K562 (cell line): ENCODE measurements around the gene HOGA1. TPM values are rescaled to one million over a fixed set of nuclear protein-coding genes. Genes with fewer than 3 reads are reported as not detected.
A peak's percentile ranks its signal among the peaks of the same experiment; 100 is the strongest.

ENCODE experiments used
- ATAC-seq: fragments of 200-7000 bp; cut with Tn5 transposase; 3 replicates; pipeline ENCODE4 v1.9.1; 2020; ENCODE audit warnings: moderate library complexity
- BruUV-seq: library from RNA; stranded (reverse); fragments of 400-500 nt; replicated peaks from 2 replicates; lab custom pipeline; 2021; lab: Mats Ljungman, UMichigan
- CTCF ChIA-PET: fragments of 300-600 bp; formaldehyde crosslinking; extraction: SDS; loops from one replicate; lab custom pipeline; 2021; ENCODE audit warnings: low intra/inter-chr PET ratio; lab: Yijun Ruan, JAX
- POLR2A ChIA-PET: fragments of 300-600, 350-650 bp; sonication (Branson Sonifier 250); formaldehyde crosslinking; extraction: SDS; loops from one replicate; lab custom pipeline; 2021; ENCODE audit warnings: antibody characterized with exemption, inconsistent platforms; lab: Yijun Ruan, JAX
- DNase-seq, 4 experiments: peaks; one replicate each; pipeline versions ENCODE4 v3.0.0 to v3.0.0-alpha.2; 2011 to 2018; ENCODE audit warnings: low spot score in 3 of 4, mixed read lengths in 3 of 4; ENCODE audit errors: extremely low read depth in 1 of 4
- FAIRE-seq: peaks from 2 replicates; lab custom pipeline; 2011; peaks lifted over from hg19 to GRCh38; lab: Jason Lieb, UNC
- H2AFZ ChIP-seq: 2 replicates; pipeline ENCODE4 v1.6.0; 2011; ENCODE audit warnings: low read depth, low read length, control low read depth, inconsistent platforms
- H3K27ac ChIP-seq: fragments of 200-600 bp; 3 replicates; pipeline ENCODE4 v1.8.0; 2011; ENCODE audit warnings: low read depth, mild to moderate bottlenecking, control low read depth, inconsistent platforms, low read length, moderate library complexity, mixed read lengths; ENCODE audit errors: extremely low read depth
- H3K27me3 ChIP-seq, 2 experiments: fragments of 300-600 bp in 1 of 2; 2 replicates in 1 of 2; 3 replicates in 1 of 2; pipeline versions ENCODE4 v1.6.0 to v1.8.0; 2011; ENCODE audit warnings: inconsistent platforms in 2 of 2, low read length in 2 of 2, mild to moderate bottlenecking in 1 of 2, mixed read lengths in 1 of 2, moderate library complexity in 1 of 2; ENCODE audit not compliant: control insufficient read depth in 2 of 2, insufficient read depth in 2 of 2
- H3K36me3 ChIP-seq: fragments of 300-600 bp; 3 replicates; pipeline ENCODE4 v1.8.0; 2011; ENCODE audit warnings: mild to moderate bottlenecking, low read length, inconsistent platforms; ENCODE audit not compliant: control insufficient read depth, insufficient read depth
- H3K4me1 ChIP-seq, 2 experiments: fragments of 200-600 bp in 1 of 2; replicated peaks in 1 of 2; 2 replicates in 1 of 2; 3 replicates in 1 of 2; pipeline versions ENCODE4 v1.5.1 to v1.8.0; 2011; ENCODE audit warnings: inconsistent platforms in 2 of 2, low read length in 2 of 2, mild to moderate bottlenecking in 1 of 2, mixed read lengths in 1 of 2, moderate library complexity in 1 of 2; ENCODE audit not compliant: control insufficient read depth in 2 of 2, insufficient read depth in 2 of 2
- H3K4me2 ChIP-seq: 2 replicates; pipeline ENCODE4 v1.6.1; 2011; ENCODE audit warnings: low read length, control low read depth, inconsistent platforms, mixed read lengths; ENCODE audit not compliant: insufficient read depth
- H3K4me3 ChIP-seq: fragments of 200-600 bp; sonication (generic), shearing (Covaris generic); 2 replicates; pipeline ENCODE4 v1.5.1; 2016; ENCODE audit warnings: control low read depth, inconsistent platforms
- H3K79me2 ChIP-seq: fragments of 200-600 bp; 3 replicates; pipeline ENCODE4 v1.8.0; 2011; ENCODE audit warnings: low read length, inconsistent platforms; ENCODE audit not compliant: control insufficient read depth, insufficient read depth
- H3K9ac ChIP-seq, 2 experiments: 2 replicates each; pipeline versions ENCODE4 v1.6.0 to v1.6.1; 2011; ENCODE audit warnings: low read depth in 2 of 2, low read length in 2 of 2, control low read depth in 1 of 2, inconsistent platforms in 1 of 2, mild to moderate bottlenecking in 1 of 2, mixed read lengths in 1 of 2; ENCODE audit not compliant: insufficient read depth in 1 of 2
- H3K9me1 ChIP-seq: one replicate; pipeline ENCODE4 v1.6.0; 2011; ENCODE audit warnings: inconsistent platforms, mild to moderate bottlenecking, low read length, moderate library complexity; ENCODE audit not compliant: control insufficient read depth, insufficient read depth
- H3K9me3 ChIP-seq: replicated peaks from 2 replicates; pipeline ENCODE4 v1.5.1; 2011; ENCODE audit warnings: low read depth, low read length, inconsistent platforms; ENCODE audit not compliant: control insufficient read depth, insufficient read depth
- H4K20me1 ChIP-seq: replicated peaks from 2 replicates; pipeline ENCODE4 v1.6.1; 2011; ENCODE audit warnings: low read length, inconsistent platforms, mixed read lengths; ENCODE audit not compliant: control insufficient read depth, insufficient read depth
- L3MBTL2 ChIP-seq: fragments of 450-650 bp; IDR thresholded peaks from 2 replicates; pipeline ENCODE4 v1.6.1; 2016; ENCODE audit warnings: mild to moderate bottlenecking, moderate library complexity
- MAZ ChIP-seq, 2 experiments: fragments of 450-650 bp in 1 of 2; sonication (generic) in 1 of 2; formaldehyde crosslinking; IDR thresholded peaks in 1 of 2; conservative IDR thresholded peaks in 1 of 2; 2 replicates each; pipeline versions ENCODE4 v1.4.0 to v1.5.0; 2020; ENCODE audit warnings: mild to moderate bottlenecking in 1 of 2, missing genetic modification reagents in 1 of 2
- PCBP2 ChIP-seq: fragments of 200-400 bp; formaldehyde crosslinking; IDR thresholded peaks from 2 replicates; pipeline ENCODE4 v1.6.1; 2018; ENCODE audit warnings: low read length, low read depth, mild to moderate bottlenecking, moderate library complexity; ENCODE audit not compliant: poor library complexity, severe bottlenecking
- PHF8 ChIP-seq: fragments of 200-600 bp; sonication (generic); IDR thresholded peaks from 2 replicates; pipeline ENCODE4 v1.6.1; 2012; ENCODE audit warnings: mixed run types, mild to moderate bottlenecking, inconsistent platforms, low read length, moderate library complexity, borderline replicate concordance
- SAFB ChIP-seq: fragments of 200-400 bp; formaldehyde crosslinking; IDR thresholded peaks from 2 replicates; pipeline ENCODE4 v1.6.1; 2017; ENCODE audit warnings: low read depth, low read length, borderline replicate concordance
- TSC22D4 ChIP-seq: fragments of 450-650 bp; IDR thresholded peaks from 2 replicates; pipeline ENCODE4 v1.6.1; 2016; ENCODE audit warnings: missing genetic modification characterization, missing biosample characterization, control low read depth
- USF1 ChIP-seq: sonication (generic); formaldehyde crosslinking; IDR thresholded peaks from 2 replicates; pipeline ENCODE4 v1.9.0; 2022; ENCODE audit warnings: mild to moderate bottlenecking, missing genetic modification reagents
- ZBTB17 ChIP-seq: fragments of 450-650 bp; formaldehyde crosslinking; IDR thresholded peaks from 2 replicates; pipeline ENCODE4 v1.4.0; 2020; ENCODE audit warnings: mild to moderate bottlenecking
- WGBS: fragments of 100-300 bp; shearing (Covaris generic); methylation state at CpG from one replicate; pipeline ENCODE4 v1.1.6; 2016; ENCODE audit warnings: low coverage, mixed read lengths; ENCODE audit not compliant: insufficient coverage; ENCODE audit errors: missing lambda C conversion rate; 5-methylcytosine and 5-hydroxymethylcytosine counted together
- in situ Hi-C: fragments of 300-500 bp; cut with MboI; formaldehyde crosslinking; loops from 4 replicates; pipeline ENCODE4 v1.15.0; 2018; ENCODE audit warnings: inconsistent platforms, mixed read lengths
- intact Hi-C: fragments of 100-400 bp; cut with micrococcal nuclease; formaldehyde crosslinking; loops from 2 replicates; pipeline ENCODE4 v1.14.2; 2022
- polyA plus RNA-seq, 8 experiments: library from polyadenylated mRNA; depleted of rRNA in 4 of 8; stranded (reverse) in 5 of 8; unstranded in 3 of 8; fragments of >200 nt; fragmentation: Nextera tagmentation in 2 of 8; fragmentation: Illumina TruSeq in 1 of 8; extraction: Ambion mirVana in 2 of 8; extraction: Trizol in 1 of 8; gene quantifications; 2 replicates each; pipeline versions ENCODE4 v1.2.1 to v1.2.3, GENCODE V29; 2011 to 2014; ENCODE audit warnings: inconsistent platforms in 1 of 8, missing spikeins in 1 of 8
- total RNA-seq, 7 experiments: library from RNA; depleted of rRNA in 6 of 7; stranded (reverse); fragments of >200 nt in 6 of 7; fragmentation: Illumina TruSeq in 2 of 7; extraction: Trizol in 2 of 7; gene quantifications; 2 replicates each; pipeline versions ENCODE4 v1.2.1 to v1.2.3, GENCODE V29; 2011 to 2021; ENCODE audit warnings: low replicate concordance in 1 of 7
- TF ChIP-seq, protein P1 (sequence below): sonication (generic); formaldehyde crosslinking; IDR thresholded peaks from 2 replicates; pipeline ENCODE4 v1.8.0; 2022; ENCODE audit warnings: mild to moderate bottlenecking, missing genetic modification reagents, borderline replicate concordance

HOGA1 gene
- total and polyA plus RNA-seq, 9 of the 15 experiments (the other 6 are each of a cell fraction or from before 2014, with no cell fraction given) = not detected

GRCh38 chr10:97584798-97585438 is 729 bp downstream of the HOGA1 start (continued):
- TF ChIP-seq USF1 (CRISPR knock-in tag) (peak; percentile 63), MAZ (CRISPR knock-in tag; conservative IDR thresholded peaks at IDR 0.05 in 1 of 2, IDR thresholded peaks at IDR 0.05 in 1 of 2) (no peak), ZBTB17 (CRISPR knock-in tag) (no peak), PCBP2 (no peak)
- TF ChIP-seq, protein P1, sequence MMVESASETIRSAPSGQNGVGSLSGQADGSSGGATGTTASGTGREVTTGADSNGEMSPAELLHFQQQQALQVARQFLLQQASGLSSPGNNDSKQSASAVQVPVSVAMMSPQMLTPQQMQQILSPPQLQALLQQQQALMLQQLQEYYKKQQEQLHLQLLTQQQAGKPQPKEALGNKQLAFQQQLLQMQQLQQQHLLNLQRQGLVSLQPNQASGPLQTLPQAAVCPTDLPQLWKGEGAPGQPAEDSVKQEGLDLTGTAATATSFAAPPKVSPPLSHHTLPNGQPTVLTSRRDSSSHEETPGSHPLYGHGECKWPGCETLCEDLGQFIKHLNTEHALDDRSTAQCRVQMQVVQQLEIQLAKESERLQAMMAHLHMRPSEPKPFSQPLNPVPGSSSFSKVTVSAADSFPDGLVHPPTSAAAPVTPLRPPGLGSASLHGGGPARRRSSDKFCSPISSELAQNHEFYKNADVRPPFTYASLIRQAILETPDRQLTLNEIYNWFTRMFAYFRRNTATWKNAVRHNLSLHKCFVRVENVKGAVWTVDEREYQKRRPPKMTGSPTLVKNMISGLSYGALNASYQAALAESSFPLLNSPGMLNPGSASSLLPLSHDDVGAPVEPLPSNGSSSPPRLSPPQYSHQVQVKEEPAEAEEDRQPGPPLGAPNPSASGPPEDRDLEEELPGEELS (CRISPR knock-in tag) = no peak
- TF ChIP-seq, all 486 proteins: peak for 7

DNA sequence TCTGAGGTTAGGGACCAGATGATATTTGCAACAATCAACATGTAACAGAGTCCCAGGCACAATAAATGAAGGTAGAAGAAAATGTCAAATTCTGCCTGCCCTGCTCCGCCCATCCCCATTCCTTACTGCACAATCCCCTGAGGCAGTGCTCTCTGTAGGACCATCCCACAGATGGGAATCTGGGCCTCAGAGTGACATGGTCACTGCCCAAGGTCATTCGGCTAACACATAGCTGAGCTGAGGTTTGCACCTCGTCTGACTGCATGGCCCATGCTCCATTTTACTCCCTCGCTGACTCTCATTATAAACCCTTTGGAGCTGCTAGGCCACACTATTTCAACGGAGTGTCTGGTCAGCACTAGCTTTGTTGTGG is 1.2 kb downstream of the HOGA1 start:
- in situ Hi-C loops = no loop called here
- Histone ChIP-seq H3K79me2 (no peaks in the 10 kb centered on the region), H2AFZ (no peak overlapping the region), H3K4me3 (no peak overlapping the region), H3K9me1 (no peaks in the 10 kb centered on the region), H3K27ac (no peak overlapping the region), H3K9me3 (no peaks in the 10 kb centered on the region), H3K36me3 (no peaks in the 10 kb centered on the region), H4K20me1 (no peaks in the 10 kb centered on the region), H3K4me1 (peaks cover 0 to 3% of the 10 kb centered on the region in 2 experiments; a peak in 3 of 5 replicates), H3K9ac (no peak overlapping the region), H3K4me2 (no peak overlapping the region), H3K27me3 (no peaks in the 10 kb centered on the region)
- POLR2A ChIA-PET = interaction anchor here (0.9 to 1.4 kb wide), 2 partner anchors 11 to 27 kb away, joined by 3 read pairs; no protein-coding TSS in a partner anchor
- 41% methylated on average over 5 of the region's 5 CpGs for WGBS
- intact Hi-C loops = no loop called here
- FAIRE-seq (no peak), ATAC-seq (no peak), DNase-seq (no peak)
- TF ChIP-seq SAFB (no peak), PHF8 (no peak), TSC22D4 (tag) (no peak), L3MBTL2 (peak; percentile 10; the same call in 1 of the 2 replicates)
- TF ChIP-seq, protein P1 (CRISPR knock-in tag) = no peak
- CTCF ChIA-PET = no interaction called here
- no TSS peak for BruUV-seq
